Loucy (cell line): ENCODE results near the gene PKM.
"Not testable (repeated sequence)": the region's sequence is repeated elsewhere in the genome, so short reads cannot be mapped to it uniquely, and the experiment has no call there.

Source experiments
- CTCF ChIP-seq: fragments of 200-600 bp; sonication (generic); conservative IDR thresholded peaks from 2 replicates; pipeline ENCODE4 v1.5.1; 2014; ENCODE audit warnings: mild to moderate bottlenecking, antibody characterized with exemption, low read length
- EZH2phosphoT487 ChIP-seq: fragments of 200-600 bp; IDR thresholded peaks from 2 replicates; pipeline ENCODE4 v1.6.1; 2018; ENCODE audit warnings: antibody characterized with exemption, mild to moderate bottlenecking, moderate library complexity, borderline replicate concordance

GRCh38 chr15:72171978-72172377 is 59.0 kb downstream of the PKM start:
- not testable (repeated sequence) for TF ChIP-seq CTCF, EZH2phosphoT487
